GM23248 (cell line): ENCODE results near the gene SLC45A3. TPM values are rescaled to one million over a fixed set of nuclear protein-coding genes. Genes with fewer than 3 reads are reported as not detected.
A peak's percentile ranks its signal among the peaks of the same experiment; 100 is the strongest.

Experiments used
- DNase-seq: peaks from one replicate; pipeline ENCODE4 v3.0.0-alpha.2; 2015
- H2AFZ ChIP-seq: fragments of 200-600 bp; sonication (generic); 2 replicates; pipeline ENCODE4 v1.6.1; 2016; ENCODE audit warnings: antibody characterized with exemption
- H3F3A ChIP-seq: fragments of 200-600 bp; sonication (generic); 2 replicates; pipeline ENCODE4 v1.6.1; 2016; ENCODE audit warnings: mild to moderate bottlenecking, antibody characterized with exemption, mixed run types; ENCODE audit not compliant: insufficient read depth
- H3K27ac ChIP-seq: fragments of 200-600 bp; sonication (generic); 2 replicates; pipeline ENCODE4 v1.5.1; 2016; ENCODE audit warnings: mild to moderate bottlenecking
- H3K27me3 ChIP-seq: fragments of 200-600 bp; sonication (generic); replicated peaks from 2 replicates; pipeline ENCODE4 v1.6.1; 2016; ENCODE audit warnings: mild to moderate bottlenecking; ENCODE audit not compliant: insufficient read depth
- H3K36me3 ChIP-seq: fragments of 200-600 bp; sonication (generic); 2 replicates; pipeline ENCODE4 v1.6.1; 2016; ENCODE audit warnings: low read depth, mild to moderate bottlenecking
- H3K4me1 ChIP-seq: fragments of 200-600 bp; sonication (generic); 2 replicates; pipeline ENCODE4 v1.6.1; 2016; ENCODE audit warnings: mild to moderate bottlenecking; ENCODE audit not compliant: insufficient read depth
- H3K4me2 ChIP-seq: fragments of 200-600 bp; sonication (generic); one replicate; pipeline ENCODE4 v1.6.1; 2016; ENCODE audit warnings: mild to moderate bottlenecking; ENCODE audit not compliant: unreplicated experiment
- H3K4me3 ChIP-seq: fragments of 200-600 bp; sonication (generic); 2 replicates; pipeline ENCODE4 v1.5.1; 2016; ENCODE audit warnings: mild to moderate bottlenecking
- H3K79me2 ChIP-seq: fragments of 200-600 bp; sonication (generic); 2 replicates; pipeline ENCODE4 v1.6.1; 2016; ENCODE audit warnings: mild to moderate bottlenecking; ENCODE audit not compliant: insufficient read depth
- H3K9ac ChIP-seq: fragments of 200-600 bp; sonication (generic); 2 replicates; pipeline ENCODE4 v1.6.1; 2016; ENCODE audit warnings: mild to moderate bottlenecking
- H3K9me2 ChIP-seq: fragments of 200-600 bp; sonication (generic); 2 replicates; pipeline ENCODE4 v1.6.1; 2016; ENCODE audit warnings: mixed run types, mild to moderate bottlenecking, moderate library complexity; ENCODE audit not compliant: insufficient read depth
- H3K9me3 ChIP-seq: fragments of 200-600 bp; sonication (generic); one replicate; pipeline ENCODE4 v1.6.1; 2017; ENCODE audit warnings: low read depth
- H4K20me1 ChIP-seq: fragments of 200-600 bp; sonication (generic); 2 replicates; pipeline ENCODE4 v1.6.0; 2016; ENCODE audit not compliant: insufficient read depth
- EZH2 ChIP-seq: fragments of 200-600 bp; sonication (generic); IDR thresholded peaks from 2 replicates; pipeline ENCODE4 v1.6.1; 2018; ENCODE audit warnings: antibody characterized with exemption, mild to moderate bottlenecking; ENCODE audit not compliant: insufficient read depth, poor library complexity, severe bottlenecking
- EZH2phosphoT487 ChIP-seq: fragments of 200-600 bp; sonication (generic); IDR thresholded peaks from 2 replicates; pipeline ENCODE4 v1.6.1; 2018; ENCODE audit warnings: antibody characterized with exemption, moderate library complexity, mild to moderate bottlenecking, low read depth; ENCODE audit not compliant: insufficient read depth
- WGBS, 2 experiments: methylation state at CpG; one replicate each; pipeline ENCODE4 v1.1.6; 2015 to 2017; ENCODE audit warnings: low lambda C conversion rate in 2 of 2, low coverage in 1 of 2; ENCODE audit errors: missing lambda C conversion rate in 2 of 2; 5-methylcytosine and 5-hydroxymethylcytosine counted together
- in situ Hi-C: fragments of 300-500 bp; cut with MboI; formaldehyde crosslinking; loops from 2 replicates; pipeline ENCODE4 v1.15.0; 2020
- polyA plus RNA-seq: library from polyadenylated mRNA; unstranded; fragments of >200 nt; fragmentation: Nextera tagmentation; extraction: Ambion mirVana; gene quantifications from 2 replicates; pipeline ENCODE4 v1.2.1, GENCODE V29; 2016
- total RNA-seq: library from RNA; depleted of rRNA; stranded (reverse); fragments of >200 nt; shearing (Covaris generic); gene quantifications from 2 replicates; pipeline ENCODE4 v1.2.3, GENCODE V29; 2014

The SLC45A3 gene
- total and polyA plus RNA-seq, 2 experiments from 2014 or later = 0.38 to 1.2 TPM

GRCh38 chr1:205688171-205689080 lies 8.1 kb upstream of the SLC45A3 start:
- H3F3A ChIP-seq = no peaks in the 10 kb centered on the region
- no peak overlapping the region for H3K27ac ChIP-seq
- no peaks in the 10 kb centered on the region for H3K9me2 ChIP-seq
- no peaks in the 10 kb centered on the region for H3K9me3 ChIP-seq
- WGBS, 2 experiments = 58 to 60% methylated on average over 7 of the region's 7 CpGs
- no peaks in the 10 kb centered on the region for H3K36me3 ChIP-seq
- DNase-seq = no peak
- no peak overlapping the region for H3K4me3 ChIP-seq
- H2AFZ ChIP-seq = no peak overlapping the region
- H4K20me1 ChIP-seq = no peaks in the 10 kb centered on the region
- no peaks in the 10 kb centered on the region for H3K27me3 ChIP-seq
- no peak overlapping the region for H3K9ac ChIP-seq
- no peak overlapping the region for H3K4me2 ChIP-seq
- in situ Hi-C loops = no loop called here
- no peak for TF ChIP-seq EZH2phosphoT487
- no peak for TF ChIP-seq EZH2
- H3K79me2 ChIP-seq = no peaks in the 10 kb centered on the region
- H3K4me1 ChIP-seq = no peaks in the 10 kb centered on the region

GRCh38 chr1:205687242-205687641 lies 6.9 kb upstream of the SLC45A3 start:
- Histone ChIP-seq H3K9me2 (no peaks in the 10 kb centered on the region), H4K20me1 (no peaks in the 10 kb centered on the region), H3K9me3 (no peaks in the 10 kb centered on the region), H3K79me2 (no peaks in the 10 kb centered on the region), H3F3A (no peaks in the 10 kb centered on the region), H3K27ac (no peak overlapping the region), H3K4me1 (no peaks in the 10 kb centered on the region), H2AFZ (no peak overlapping the region), H3K27me3 (no peaks in the 10 kb centered on the region), H3K9ac (no peak overlapping the region), H3K36me3 (no peaks in the 10 kb centered on the region), H3K4me2 (no peak overlapping the region), H3K4me3 (no peak overlapping the region)
- in situ Hi-C loops = no loop called here
- TF ChIP-seq EZH2 = no peak
- TF ChIP-seq EZH2phosphoT487 = no peak
- WGBS, 2 experiments = 32 to 56% methylated on average over 2 of the region's 2 CpGs
- DNase-seq = no peak

- H3K4me2 ChIP-seq = no peak overlapping the region
- no peaks in the 10 kb centered on the region for H3F3A ChIP-seq
- 0 out of 2 replicates have a peak, but pooled peaks cover 7% of the 10 kb centered on the region for H3K4me1 ChIP-seq
- TF ChIP-seq EZH2phosphoT487 (no peak), EZH2 (no peak)
- no peaks in the 10 kb centered on the region for H3K27me3 ChIP-seq
- no peak overlapping the region for H3K27ac ChIP-seq
- no peaks in the 10 kb centered on the region for H4K20me1 ChIP-seq
- no peaks in the 10 kb centered on the region for H3K36me3 ChIP-seq
- no peaks in the 10 kb centered on the region for H3K79me2 ChIP-seq
- H3K9ac ChIP-seq = no peak overlapping the region
- 80 to 89% methylated on average over 3 of the region's 3 CpGs for whole genome bisulfite sequencing, 2 experiments
- no peaks in the 10 kb centered on the region for H3K9me3 ChIP-seq
- H3K4me3 ChIP-seq = no peak overlapping the region
- H3K9me2 ChIP-seq = no peaks in the 10 kb centered on the region
- in situ Hi-C loops = no loop called here
- no peak for DNase-seq
- H2AFZ ChIP-seq = no peak overlapping the region
Measured at GRCh38 chr1:205681364-205681763, 1.1 kb upstream of the SLC45A3 start.

GRCh38 chr1:205678286-205679111 lies 1.8 kb downstream of the SLC45A3 start:
- no peak overlapping the region for H3K4me2 ChIP-seq
- H3K9me2 ChIP-seq = no peaks in the 10 kb centered on the region
- 0 out of 2 replicates have a peak overlapping the region, but pooled peaks have one; percentile 74 for H3K4me3 ChIP-seq
- no peaks in the 10 kb centered on the region for H3K27me3 ChIP-seq
- H4K20me1 ChIP-seq = no peaks in the 10 kb centered on the region
- 0 out of 2 replicates have a peak, but pooled peaks cover 7% of the 10 kb centered on the region for H3K4me1 ChIP-seq
- H3K9me3 ChIP-seq = no peaks in the 10 kb centered on the region
- H3K79me2 ChIP-seq = no peaks in the 10 kb centered on the region
- in situ Hi-C loops = no loop called here
- peak; percentile 20 for DNase-seq
- TF ChIP-seq EZH2 (no peak), EZH2phosphoT487 (no peak)
- 76 to 91% methylated on average over 10 of the region's 10 CpGs for WGBS, 2 experiments
- H2AFZ ChIP-seq = no peak overlapping the region
- H3K27ac ChIP-seq = no peak overlapping the region
- H3K36me3 ChIP-seq = no peaks in the 10 kb centered on the region
- no peaks in the 10 kb centered on the region for H3F3A ChIP-seq
- H3K9ac ChIP-seq = no peak overlapping the region
